Stimulated activated CD4-positive, alpha-beta T cell treated with anti-CD3 and anti-CD28 coated beads, Interleukin-12 subunit alpha, Interleukin-12 subunit beta, amount 100 ng/mL, for 24 hours (primary cell): ENCODE measurements around the gene ATP9B.
"Not testable (repeated sequence)": the region's sequence is repeated elsewhere in the genome, so short reads cannot be mapped to it uniquely, and the experiment has no call there.

Experiments used
- DNase-seq, 2 experiments: peaks; one replicate each; pipeline ENCODE4 v3.0.0-alpha.2; 2020; ENCODE audit warnings: low read depth in 2 of 2

Gene ATP9B

GRCh38 chr18:79326413-79327198 lies 257.4 kb downstream of the ATP9B start:
- DNase-seq, result no peak

- no peak for DNase-seq
Observed at GRCh38 chr18:79327199-79327721, 258.1 kb downstream of the ATP9B start.

GRCh38 chr18:79327915-79328314 lies 258.7 kb downstream of the ATP9B start:
- not testable (repeated sequence) for DNase-seq

GRCh38 chr18:79328887-79329286 lies 259.7 kb downstream of the ATP9B start:
- no peak for DNase-seq

- no peak for DNase-seq
Observed at GRCh38 chr18:79329786-79330185, 260.6 kb downstream of the ATP9B start.

- no peak for DNase-seq
Observed at GRCh38 chr18:79332646-79333045, 263.5 kb downstream of the ATP9B start.

GRCh38 chr18:79333046-79333445 lies 263.9 kb downstream of the ATP9B start:
- DNase-seq, result no peak

- no peak for DNase-seq
Observed at GRCh38 chr18:79334496-79335233, 265.5 kb downstream of the ATP9B start.

GRCh38 chr18:79335833-79336360 lies 266.7 kb downstream of the ATP9B start:
- no peak for DNase-seq

GRCh38 chr18:79336556-79337142 lies 267.5 kb downstream of the ATP9B start:
- DNase-seq, result no peak

- DNase-seq, result no peak
Observed at GRCh38 chr18:79337184-79337583, 268.0 kb downstream of the ATP9B start.

- DNase-seq, result no peak
Observed at GRCh38 chr18:79337620-79338019, 268.4 kb downstream of the ATP9B start.

GRCh38 chr18:79339094-79339908 lies 270.1 kb downstream of the ATP9B start:
- no peak for DNase-seq

- no peak for DNase-seq
Observed at GRCh38 chr18:79343567-79344207, 274.5 kb downstream of the ATP9B start.

GRCh38 chr18:79344208-79344581 lies 275.0 kb downstream of the ATP9B start:
- DNase-seq, result no peak

GRCh38 chr18:79345366-79345765 lies 276.2 kb downstream of the ATP9B start:
- DNase-seq, result no peak

- no peak for DNase-seq
Observed at GRCh38 chr18:79345981-79346380, 276.8 kb downstream of the ATP9B start.

GRCh38 chr18:79348066-79348465 lies 278.9 kb downstream of the ATP9B start:
- DNase-seq, result no peak

- no peak for DNase-seq
Observed at GRCh38 chr18:79352432-79352831, 283.2 kb downstream of the ATP9B start.

- no peak for DNase-seq
Observed at GRCh38 chr18:79353267-79353666, 284.1 kb downstream of the ATP9B start.

GRCh38 chr18:79354350-79354749 lies 285.2 kb downstream of the ATP9B start:
- no peak for DNase-seq
